CD4-positive, alpha-beta T cell (primary cell): Measurements from ENCODE around the gene BBS5. TPM values are rescaled to one million over a fixed set of nuclear protein-coding genes. Genes with fewer than 3 reads are reported as not detected.

Experiments used
- ATAC-seq: fragments of 200-7000 bp; cut with Tn5 transposase; one replicate; pipeline ENCODE4 v1.10.0; 2022; ENCODE audit warnings: mild to moderate bottlenecking; ENCODE audit not compliant: poor library complexity
- CTCF ChIA-PET: fragments of 350-600 bp; sonication (Branson Sonifier 250); formaldehyde crosslinking; loops from one replicate; lab custom pipeline; 2021; ENCODE audit warnings: antibody characterized with exemption, inconsistent platforms; lab: Charles Lee
- POLR2A ChIA-PET: fragments of 350-600 bp; sonication (Branson Sonifier 250); formaldehyde crosslinking; loops from one replicate; lab custom pipeline; 2021; ENCODE audit warnings: antibody characterized with exemption, inconsistent platforms; lab: Charles Lee
- DNase-seq, 14 experiments: peaks; one replicate each; pipeline ENCODE4 v3.0.0-alpha.2; 2013 to 2020; ENCODE audit warnings: mixed read lengths in 2 of 14
- H3K27ac ChIP-seq, 2 donors: one replicate each; pipeline versions ENCODE4 v1.5.1 to v1.7.0; 2013; ENCODE audit warnings: low read length in 2 of 2, low read depth in 1 of 2, mild to moderate bottlenecking in 1 of 2
- H3K27me3 ChIP-seq, 2 experiments: 1 replicate in 1 of 2; 2 replicates in 1 of 2; pipeline versions ENCODE4 v1.6.1 to v1.7.0; 2013; ENCODE audit warnings: low read length in 2 of 2, control low read depth in 1 of 2, mild to moderate bottlenecking in 1 of 2, moderate library complexity in 1 of 2; ENCODE audit not compliant: insufficient read depth in 2 of 2, control insufficient read depth in 1 of 2
- H3K36me3 ChIP-seq: one replicate; pipeline ENCODE4 v1.6.1; 2013; ENCODE audit warnings: low read length, control low read depth; ENCODE audit not compliant: insufficient read depth
- H3K4me1 ChIP-seq: one replicate; pipeline ENCODE4 v1.6.1; 2013; ENCODE audit warnings: low read length, control low read depth; ENCODE audit not compliant: insufficient read depth
- H3K4me3 ChIP-seq: one replicate; pipeline ENCODE4 v1.5.1; 2013; ENCODE audit warnings: mild to moderate bottlenecking, low read length, moderate library complexity
- H3K9me3 ChIP-seq, 2 experiments: 1 replicate in 1 of 2; 2 replicates in 1 of 2; pipeline versions ENCODE4 v1.6.1 to v1.7.0; 2013; ENCODE audit warnings: low read length in 2 of 2, mild to moderate bottlenecking in 2 of 2, control low read depth in 1 of 2, moderate library complexity in 1 of 2; ENCODE audit not compliant: control insufficient read depth in 1 of 2, insufficient read depth in 1 of 2
- H3K27ac Mint-ChIP-seq: one replicate; pipeline ENCODE4 v1.8.0; 2020; ENCODE audit warnings: mixed read lengths
- H3K27me3 Mint-ChIP-seq: one replicate; pipeline ENCODE4 v1.8.0; 2021; ENCODE audit warnings: mixed read lengths
- H3K36me3 Mint-ChIP-seq: one replicate; pipeline ENCODE4 v1.8.0; 2021; ENCODE audit warnings: low read depth, mixed read lengths
- H3K4me1 Mint-ChIP-seq: one replicate; pipeline ENCODE4 v1.8.0; 2021; ENCODE audit warnings: low read depth, mixed read lengths
- H3K4me3 Mint-ChIP-seq: one replicate; pipeline ENCODE4 v1.8.0; 2020; ENCODE audit warnings: mild to moderate bottlenecking, mixed read lengths
- H3K9me3 Mint-ChIP-seq: one replicate; pipeline ENCODE4 v1.8.0; 2020; ENCODE audit warnings: mixed read lengths
- intact Hi-C, 2 experiments: fragments of 100-400 bp; cut with DNase I in 1 of 2; cut with micrococcal nuclease in 1 of 2; formaldehyde crosslinking; loops; one replicate each; pipeline versions ENCODE4 v1.15.1 to v1.9.0; 2023 to 2025; cut with DNase I, micrococcal nuclease
- total RNA-seq, 174 experiments: library from RNA in 2 of 174; stranded (reverse) in 2 of 174; gene quantifications; one replicate each; pipeline ENCODE4 v1.2.3 and lab custom pipeline; 2021 to 2026
- TF ChIP-seq, protein P1 (sequence below): fragments of 200-600 bp; IDR thresholded peaks from one replicate; pipeline ENCODE4 v1.8.0; 2022; ENCODE audit warnings: antibody characterized with exemption, mild to moderate bottlenecking

BBS5 gene
- total RNA-seq, 2 experiments from 2014 or later: 2.1 to 2.2 TPM

DNA sequence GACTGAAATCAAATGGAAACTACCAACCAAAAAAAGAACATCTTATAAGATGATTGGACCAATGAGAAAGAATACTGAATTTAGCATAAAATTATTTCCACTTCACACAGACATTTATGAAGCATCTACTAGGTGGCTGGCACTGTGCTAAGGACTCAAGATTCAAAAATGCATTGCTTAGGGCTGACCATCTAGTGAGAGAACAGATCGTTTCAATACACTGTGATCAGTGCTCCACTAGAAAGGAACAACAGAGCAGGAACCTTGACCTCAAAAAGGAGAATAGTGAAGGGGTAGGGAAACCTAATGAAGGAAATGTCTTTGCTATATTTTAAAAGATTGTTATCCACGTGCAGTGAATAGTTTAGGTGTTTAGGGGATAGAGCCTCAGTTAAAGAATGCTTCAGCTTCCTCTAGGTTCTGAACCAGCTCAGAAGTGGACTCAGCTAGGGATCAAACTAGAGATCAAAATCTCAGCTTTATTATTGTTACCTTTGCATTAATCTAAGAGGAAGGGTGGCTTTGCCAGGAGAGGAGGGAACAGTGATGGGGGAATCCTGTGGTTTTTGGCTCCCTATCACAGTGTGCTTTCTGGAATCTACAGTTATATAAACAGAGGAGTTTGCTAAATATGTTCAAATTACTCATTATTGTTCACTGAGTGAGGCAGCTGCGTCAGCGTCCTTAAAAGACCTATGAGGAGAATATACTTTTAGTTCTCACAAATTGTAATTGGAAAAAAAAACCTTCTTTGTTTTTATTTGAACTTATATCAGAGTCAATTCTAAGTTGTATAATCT lies 16.2 kb upstream of the BBS5 start:
- ChIA-PET POLR2A (interaction anchor here (1.0 to 1.6 kb wide), 3 partner anchors 11 to 121 kb away, joined by 3 to 7 read pairs (median 5); partner anchors contain the start of genes BBS5 and PPIG), CTCF (interaction anchor here (1.2 kb wide), 1 partner anchor 16 kb away, joined by 4 read pairs; the partner anchor contains the start of gene BBS5)
- no peak for ATAC-seq
- Mint-ChIP-seq H3K9me3 (no peaks in the 10 kb centered on the region), H3K36me3 (no peaks in the 10 kb centered on the region), H3K4me1 (no peaks in the 10 kb centered on the region), H3K4me3 (no peak overlapping the region), H3K27ac (no peak overlapping the region), H3K27me3 (no peaks in the 10 kb centered on the region)
- Histone ChIP-seq H3K9me3 (no peaks in the 10 kb centered on the region), H3K27ac (no peak overlapping the region), H3K4me1 (no peaks in the 10 kb centered on the region), H3K27me3 (no peaks in the 10 kb centered on the region), H3K36me3 (no peaks in the 10 kb centered on the region), H3K4me3 (no peak overlapping the region)
- intact Hi-C loops: loop anchor here in 1 of 2 experiments (10.0 kb wide), 1 partner anchor 488 kb away; no protein-coding TSS in a partner anchor
- DNase-seq: no peak
- TF ChIP-seq, protein P1, sequence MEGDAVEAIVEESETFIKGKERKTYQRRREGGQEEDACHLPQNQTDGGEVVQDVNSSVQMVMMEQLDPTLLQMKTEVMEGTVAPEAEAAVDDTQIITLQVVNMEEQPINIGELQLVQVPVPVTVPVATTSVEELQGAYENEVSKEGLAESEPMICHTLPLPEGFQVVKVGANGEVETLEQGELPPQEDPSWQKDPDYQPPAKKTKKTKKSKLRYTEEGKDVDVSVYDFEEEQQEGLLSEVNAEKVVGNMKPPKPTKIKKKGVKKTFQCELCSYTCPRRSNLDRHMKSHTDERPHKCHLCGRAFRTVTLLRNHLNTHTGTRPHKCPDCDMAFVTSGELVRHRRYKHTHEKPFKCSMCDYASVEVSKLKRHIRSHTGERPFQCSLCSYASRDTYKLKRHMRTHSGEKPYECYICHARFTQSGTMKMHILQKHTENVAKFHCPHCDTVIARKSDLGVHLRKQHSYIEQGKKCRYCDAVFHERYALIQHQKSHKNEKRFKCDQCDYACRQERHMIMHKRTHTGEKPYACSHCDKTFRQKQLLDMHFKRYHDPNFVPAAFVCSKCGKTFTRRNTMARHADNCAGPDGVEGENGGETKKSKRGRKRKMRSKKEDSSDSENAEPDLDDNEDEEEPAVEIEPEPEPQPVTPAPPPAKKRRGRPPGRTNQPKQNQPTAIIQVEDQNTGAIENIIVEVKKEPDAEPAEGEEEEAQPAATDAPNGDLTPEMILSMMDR: no peak

DNA sequence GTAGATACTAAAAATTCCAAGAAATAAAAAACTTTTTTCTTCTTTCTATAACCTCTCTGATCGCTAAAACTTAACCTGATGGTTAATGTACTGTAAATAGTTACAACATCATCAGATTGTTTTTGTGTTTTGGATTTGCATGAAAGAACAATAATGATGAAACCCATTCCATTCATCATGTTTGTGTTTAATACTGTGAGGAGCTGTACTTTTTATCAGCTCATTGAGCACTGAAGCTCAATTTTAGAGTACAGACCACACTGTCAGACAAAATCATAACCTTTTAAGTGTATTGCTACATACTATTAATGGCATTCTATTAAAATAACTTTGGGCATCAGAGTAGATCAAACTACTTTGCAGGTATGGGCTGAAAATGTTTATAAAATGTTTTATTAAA lies 14.8 kb upstream of the BBS5 start:
- ATAC-seq: no peak
- no peak for DNase-seq
- no peaks in the 10 kb centered on the region for H3K36me3 Mint-ChIP-seq
- H3K4me3 Mint-ChIP-seq: no peak overlapping the region
- TF ChIP-seq, protein P1: no peak
- ChIA-PET CTCF (no interaction called here), POLR2A (interaction anchor here (0.6 to 1.6 kb wide), 4 partner anchors 15 to 490 kb away, joined by 3 to 7 read pairs (median 6); partner anchors contain the start of genes BBS5 and PPIG)
- Histone ChIP-seq H3K4me1 (no peaks in the 10 kb centered on the region), H3K27ac (no peak overlapping the region), H3K9me3 (no peaks in the 10 kb centered on the region), H3K36me3 (no peaks in the 10 kb centered on the region), H3K27me3 (no peaks in the 10 kb centered on the region), H3K4me3 (no peak overlapping the region)
- no peaks in the 10 kb centered on the region for H3K9me3 Mint-ChIP-seq
- no peak overlapping the region for H3K27ac Mint-ChIP-seq
- H3K4me1 Mint-ChIP-seq: no peaks in the 10 kb centered on the region
- intact Hi-C loops: loop anchor here in 1 of 2 experiments (10.0 kb wide), 1 partner anchor 490 kb away; no protein-coding TSS in a partner anchor
- no peaks in the 10 kb centered on the region for H3K27me3 Mint-ChIP-seq

DNA sequence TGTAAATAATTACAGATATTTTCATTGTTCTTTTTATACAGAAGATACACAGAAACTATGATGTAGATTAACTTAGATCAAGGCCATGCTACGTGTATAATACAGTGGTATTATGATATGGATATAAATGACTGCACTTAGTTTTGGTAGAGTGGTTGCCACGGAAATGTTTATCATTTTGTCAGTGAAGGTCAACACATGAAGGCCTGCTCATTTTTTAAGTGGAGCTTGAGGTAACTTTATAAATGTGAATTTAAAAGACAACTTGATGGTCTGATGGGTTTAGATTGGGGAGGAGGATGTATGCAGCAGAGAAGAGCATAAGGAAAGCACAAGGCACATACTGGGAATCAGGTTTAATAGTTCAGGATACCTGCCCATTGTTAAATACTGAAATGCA lies 14.4 kb upstream of the BBS5 start:
- ATAC-seq: no peak
- H3K27me3 Mint-ChIP-seq: no peaks in the 10 kb centered on the region
- H3K36me3 Mint-ChIP-seq: no peaks in the 10 kb centered on the region
- peak overlapping the region; percentile 27 for H3K4me3 Mint-ChIP-seq
- no peak overlapping the region for H3K4me3 ChIP-seq
- TF ChIP-seq, protein P1: no peak
- no peaks in the 10 kb centered on the region for H3K27me3 ChIP-seq
- H3K36me3 ChIP-seq: no peaks in the 10 kb centered on the region
- no peak overlapping the region for H3K27ac ChIP-seq
- intact Hi-C loops: loop anchor here in 1 of 2 experiments (10.0 kb wide), 1 partner anchor 490 kb away; no protein-coding TSS in a partner anchor
- ChIA-PET POLR2A (interaction anchor here (1.0 to 1.6 kb wide), 3 partner anchors 14 to 490 kb away, joined by 5 to 7 read pairs (median 6); partner anchors contain the start of genes BBS5 and PPIG), CTCF (no interaction called here)
- DNase-seq: peak in 1 of 14 experiments; percentile 31
- no peaks in the 10 kb centered on the region for H3K9me3 Mint-ChIP-seq
- H3K9me3 ChIP-seq: no peaks in the 10 kb centered on the region
- H3K4me1 Mint-ChIP-seq: no peaks in the 10 kb centered on the region
- no peaks in the 10 kb centered on the region for H3K4me1 ChIP-seq
- peak overlapping the region; percentile 19 for H3K27ac Mint-ChIP-seq
